Hepatocyte (in vitro differentiated cells): ENCODE measurements around the gene SLC25A13. TPM values are rescaled to one million over a fixed set of nuclear protein-coding genes. Genes with fewer than 3 reads are reported as not detected.

Source experiments
- DNase-seq: peaks from one replicate; pipeline ENCODE4 v3.0.0-alpha.2; 2016; ENCODE audit warnings: low spot score
- H2AFZ ChIP-seq: fragments of 200-600 bp; sonication (generic); 2 replicates; pipeline ENCODE4 v1.6.0; 2016; ENCODE audit warnings: antibody characterized with exemption, mild to moderate bottlenecking
- H3K27ac ChIP-seq: fragments of 200-600 bp; sonication (generic); 2 replicates; pipeline ENCODE4 v1.5.1; 2016; ENCODE audit warnings: mild to moderate bottlenecking
- H3K27me3 ChIP-seq: fragments of 200-600 bp; sonication (generic); 2 replicates; pipeline ENCODE4 v1.6.1; 2016
- H3K36me3 ChIP-seq: fragments of 200-600 bp; sonication (generic); replicated peaks from 2 replicates; pipeline ENCODE4 v1.5.1; 2016; ENCODE audit warnings: low read depth; ENCODE audit not compliant: insufficient read depth
- H3K4me1 ChIP-seq: fragments of 200-600 bp; sonication (generic); 2 replicates; pipeline ENCODE4 v1.5.1; 2016; ENCODE audit warnings: mild to moderate bottlenecking, moderate library complexity; ENCODE audit not compliant: insufficient read depth
- H3K4me2 ChIP-seq: fragments of 200-600 bp; sonication (generic); 2 replicates; pipeline ENCODE4 v1.6.0; 2016
- H3K4me3 ChIP-seq: fragments of 200-600 bp; sonication (generic); 2 replicates; pipeline ENCODE4 v1.5.1; 2016; ENCODE audit warnings: mild to moderate bottlenecking
- H3K79me2 ChIP-seq: fragments of 200-600 bp; sonication (generic); 2 replicates; pipeline ENCODE4 v1.6.0; 2017; ENCODE audit warnings: mild to moderate bottlenecking
- H3K9me2 ChIP-seq: fragments of 200-600 bp; sonication (generic); replicated peaks from 2 replicates; pipeline ENCODE4 v1.6.0; 2017; ENCODE audit warnings: mild to moderate bottlenecking; ENCODE audit not compliant: insufficient read depth
- H3K9me3 ChIP-seq: fragments of 200-600 bp; sonication (generic); 2 replicates; pipeline ENCODE4 v1.5.1; 2016; ENCODE audit warnings: low read depth, mild to moderate bottlenecking
- H4K20me1 ChIP-seq: fragments of 200-600 bp; sonication (generic); 2 replicates; pipeline ENCODE4 v1.6.0; 2016; ENCODE audit warnings: mild to moderate bottlenecking; ENCODE audit not compliant: insufficient read depth, poor library complexity, severe bottlenecking
- CTCF ChIP-seq: fragments of 200-600 bp; sonication (generic); IDR thresholded peaks from 2 replicates; pipeline ENCODE4 v1.5.1; 2016; ENCODE audit warnings: antibody characterized with exemption, mild to moderate bottlenecking; ENCODE audit not compliant: poor library complexity
- EZH2 ChIP-seq: fragments of 200-600 bp; sonication (generic); IDR thresholded peaks from 2 replicates; pipeline ENCODE4 v1.6.1; 2016; ENCODE audit warnings: antibody characterized with exemption, mild to moderate bottlenecking, borderline replicate concordance
- EZH2phosphoT487 ChIP-seq: fragments of 200-600 bp; sonication (generic); IDR thresholded peaks from one replicate; pipeline ENCODE4 v1.6.1; 2018; ENCODE audit warnings: antibody characterized with exemption, mild to moderate bottlenecking, low read depth, moderate library complexity; ENCODE audit not compliant: unreplicated experiment, severe bottlenecking
- WGBS: methylation state at CpG from one replicate; pipeline ENCODE4 v1.1.6; 2016; ENCODE audit warnings: low lambda C conversion rate; ENCODE audit errors: missing lambda C conversion rate; 5-methylcytosine and 5-hydroxymethylcytosine counted together
- polyA plus RNA-seq: library from polyadenylated mRNA; unstranded; fragments of >200 nt; fragmentation: Nextera tagmentation; extraction: Ambion mirVana; gene quantifications from 2 replicates; pipeline ENCODE4 v1.2.1, GENCODE V29; 2016
- total RNA-seq: library from RNA; depleted of rRNA; stranded (reverse); fragments of >200 nt; gene quantifications from 2 replicates; pipeline ENCODE4 v1.2.3, GENCODE V29; 2014

Gene SLC25A13
- total and polyA plus RNA-seq, 2 experiments from 2014 or later: 37.5 to 55.1 TPM

DNA sequence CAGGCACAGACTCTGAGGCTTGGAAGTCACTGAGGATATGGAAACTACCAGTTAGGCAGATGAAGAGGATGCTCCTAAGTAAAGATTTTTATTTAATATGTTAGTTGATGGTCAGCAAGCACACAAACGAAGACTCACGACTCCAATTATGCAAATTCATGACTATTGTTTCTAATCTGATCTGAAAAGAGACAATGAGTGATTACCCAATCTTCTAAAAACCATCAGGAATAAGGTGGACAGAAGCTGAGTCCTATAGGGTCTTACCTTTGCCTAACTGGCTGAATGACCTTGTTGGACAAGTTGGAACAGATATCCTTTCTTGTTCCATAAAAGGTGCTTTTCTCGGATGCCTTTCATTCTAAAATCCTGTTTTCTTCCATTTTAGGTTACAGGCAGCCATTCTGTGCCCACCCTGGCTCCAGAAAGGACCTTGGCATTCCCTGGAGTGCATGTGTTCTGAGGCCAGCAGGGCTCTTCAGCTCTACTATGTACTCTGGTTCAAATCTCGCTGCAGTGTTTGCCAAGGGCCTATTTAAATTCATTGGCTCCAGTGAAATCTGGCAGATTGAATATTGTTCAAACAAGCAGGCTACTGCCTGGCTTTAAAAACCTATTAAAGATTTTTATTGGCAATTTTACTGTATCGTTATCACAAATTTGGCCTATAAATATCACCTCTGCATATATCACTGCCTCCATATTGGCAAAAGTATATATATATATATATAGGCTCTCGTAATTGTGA, 77.5 kb downstream of the SLC25A13 start:
- H3K9me2 ChIP-seq: no peaks in the 10 kb centered on the region
- 80% methylated on average over 6 of the region's 6 CpGs for WGBS
- no peak overlapping the region for H3K27ac ChIP-seq
- H3K4me1 ChIP-seq: no peaks in the 10 kb centered on the region
- no peak for TF ChIP-seq EZH2
- no peak for TF ChIP-seq EZH2phosphoT487
- no peak for TF ChIP-seq CTCF
- H3K4me2 ChIP-seq: no peak overlapping the region
- H3K4me3 ChIP-seq: no peak overlapping the region
- H3K79me2 ChIP-seq: peaks cover 26% of the 10 kb centered on the region
- no peak for DNase-seq
- no peaks in the 10 kb centered on the region for H4K20me1 ChIP-seq
- no peak overlapping the region for H2AFZ ChIP-seq
- no peaks in the 10 kb centered on the region for H3K27me3 ChIP-seq
- H3K36me3 ChIP-seq: no peaks in the 10 kb centered on the region
- H3K9me3 ChIP-seq: no peaks in the 10 kb centered on the region

DNA sequence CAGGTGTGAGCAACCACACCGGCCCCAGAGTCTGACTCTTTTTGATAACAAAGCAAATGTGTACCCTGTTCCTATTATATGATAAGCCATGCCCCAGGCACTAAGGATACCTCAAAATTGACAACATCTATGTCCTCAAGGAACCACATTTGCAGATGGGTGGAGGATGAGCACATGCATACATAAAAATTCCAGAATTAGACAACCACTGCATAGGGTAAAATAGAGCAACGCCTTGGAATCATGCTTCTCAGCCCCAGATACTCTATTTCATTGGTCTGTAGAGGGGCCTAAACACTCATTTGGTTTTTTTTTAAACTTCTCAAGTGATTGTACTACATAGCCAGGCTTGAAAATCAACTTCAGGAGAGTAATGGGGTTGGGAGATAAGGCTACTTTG, 78.7 kb downstream of the SLC25A13 start:
- TF ChIP-seq CTCF (no peak), EZH2 (no peak), EZH2phosphoT487 (no peak)
- no peaks in the 10 kb centered on the region for H3K36me3 ChIP-seq

GRCh38 chr7:96241855-96242254, 80.0 kb downstream of the SLC25A13 start:
- Histone ChIP-seq H3K79me2 (peaks cover 19% of the 10 kb centered on the region), H2AFZ (no peak overlapping the region), H3K4me1 (no peaks in the 10 kb centered on the region), H3K36me3 (no peaks in the 10 kb centered on the region), H3K9me2 (no peaks in the 10 kb centered on the region), H3K4me2 (no peak overlapping the region), H3K4me3 (no peak overlapping the region), H4K20me1 (no peaks in the 10 kb centered on the region), H3K27me3 (no peaks in the 10 kb centered on the region), H3K27ac (no peak overlapping the region), H3K9me3 (no peaks in the 10 kb centered on the region)
- no peak for TF ChIP-seq EZH2phosphoT487
- no peak for TF ChIP-seq CTCF
- no peak for TF ChIP-seq EZH2
- DNase-seq: no peak
- WGBS: 88% methylated on average over 3 of the region's 3 CpGs

More for the DNA sequence above, 78.7 kb downstream of the SLC25A13 start:
- Histone ChIP-seq H3K9me3 (no peaks in the 10 kb centered on the region), H3K79me2 (peaks cover 23% of the 10 kb centered on the region), H2AFZ (no peak overlapping the region), H4K20me1 (no peaks in the 10 kb centered on the region), H3K4me3 (no peak overlapping the region), H3K27me3 (no peaks in the 10 kb centered on the region), H3K9me2 (no peaks in the 10 kb centered on the region), H3K4me2 (no peak overlapping the region), H3K4me1 (no peaks in the 10 kb centered on the region), H3K27ac (no peak overlapping the region)
- DNase-seq: no peak
- 89% methylated on average over 2 of the region's 2 CpGs for WGBS
